Prostate gland (tissue), 2 donors: ENCODE results near the gene PIEZO2.

Experiments
- POLR2A ChIP-seq: fragments of 450-650 bp; IDR thresholded peaks from one replicate; pipeline ENCODE4 v1.6.1; 2016; ENCODE audit warnings: antibody characterized with exemption, mild to moderate bottlenecking
- POLR2AphosphoS5 ChIP-seq: sonication (generic); formaldehyde crosslinking; IDR thresholded peaks from one replicate; pipeline ENCODE4 v1.6.1; 2017; ENCODE audit warnings: antibody characterized with exemption
- TF ChIP-seq, protein P1 (sequence below), 4 experiments: fragments of 200-600 bp in 2 of 4; fragments of 450-650 bp in 2 of 4; sonication (generic) in 2 of 4; IDR thresholded peaks; 1 replicate in 3 of 4; 2 replicates in 1 of 4; pipeline ENCODE4 v1.5.1; 2016 to 2019; ENCODE audit warnings: antibody characterized with exemption in 4 of 4, mild to moderate bottlenecking in 2 of 4, moderate library complexity in 2 of 4

GRCh38 chr18:11074889-11075288 is 74.5 kb downstream of the PIEZO2 start:
- TF ChIP-seq POLR2AphosphoS5: no peak
- TF ChIP-seq, protein P1, sequence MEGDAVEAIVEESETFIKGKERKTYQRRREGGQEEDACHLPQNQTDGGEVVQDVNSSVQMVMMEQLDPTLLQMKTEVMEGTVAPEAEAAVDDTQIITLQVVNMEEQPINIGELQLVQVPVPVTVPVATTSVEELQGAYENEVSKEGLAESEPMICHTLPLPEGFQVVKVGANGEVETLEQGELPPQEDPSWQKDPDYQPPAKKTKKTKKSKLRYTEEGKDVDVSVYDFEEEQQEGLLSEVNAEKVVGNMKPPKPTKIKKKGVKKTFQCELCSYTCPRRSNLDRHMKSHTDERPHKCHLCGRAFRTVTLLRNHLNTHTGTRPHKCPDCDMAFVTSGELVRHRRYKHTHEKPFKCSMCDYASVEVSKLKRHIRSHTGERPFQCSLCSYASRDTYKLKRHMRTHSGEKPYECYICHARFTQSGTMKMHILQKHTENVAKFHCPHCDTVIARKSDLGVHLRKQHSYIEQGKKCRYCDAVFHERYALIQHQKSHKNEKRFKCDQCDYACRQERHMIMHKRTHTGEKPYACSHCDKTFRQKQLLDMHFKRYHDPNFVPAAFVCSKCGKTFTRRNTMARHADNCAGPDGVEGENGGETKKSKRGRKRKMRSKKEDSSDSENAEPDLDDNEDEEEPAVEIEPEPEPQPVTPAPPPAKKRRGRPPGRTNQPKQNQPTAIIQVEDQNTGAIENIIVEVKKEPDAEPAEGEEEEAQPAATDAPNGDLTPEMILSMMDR (IDR thresholded peaks at IDR 0.05): no peak
- TF ChIP-seq POLR2A: no peak
